CD8-positive, alpha-beta memory T cell (primary cell): ENCODE measurements around the gene MARCHF2. TPM values are rescaled to one million over a fixed set of nuclear protein-coding genes. Genes with fewer than 3 reads are reported as not detected.

Experiments
- CTCF ChIA-PET: fragments of 350-600 bp; sonication (Branson Sonifier 250); formaldehyde crosslinking; loops from one replicate; lab custom pipeline; 2021; ENCODE audit warnings: antibody characterized with exemption; lab: Charles Lee
- POLR2A ChIA-PET: fragments of 350-600 bp; sonication (Branson Sonifier 250); formaldehyde crosslinking; loops from one replicate; lab custom pipeline; 2021; ENCODE audit warnings: antibody characterized with exemption; lab: Charles Lee
- DNase-seq, 5 donors: peaks; one replicate each; pipeline versions ENCODE4 v3.0.0 to v3.0.0-alpha.2; 2020 to 2022; ENCODE audit warnings: mixed read lengths in 1 of 5
- H3K27ac ChIP-seq: one replicate; pipeline ENCODE4 v1.7.0; 2013; ENCODE audit warnings: low read depth, mild to moderate bottlenecking, low read length, moderate library complexity
- H3K27me3 ChIP-seq: 2 replicates; pipeline ENCODE4 v1.7.0; 2013; ENCODE audit warnings: low read length, mild to moderate bottlenecking; ENCODE audit not compliant: insufficient read depth, poor library complexity, severe bottlenecking
- H3K36me3 ChIP-seq: 2 replicates; pipeline ENCODE4 v1.7.0; 2013; ENCODE audit warnings: mild to moderate bottlenecking, low read length, moderate library complexity; ENCODE audit not compliant: insufficient read depth
- H3K4me1 ChIP-seq: 2 replicates; pipeline ENCODE4 v1.7.0; 2013; ENCODE audit warnings: mild to moderate bottlenecking, low read length, moderate library complexity; ENCODE audit not compliant: insufficient read depth
- H3K4me3 ChIP-seq: 2 replicates; pipeline ENCODE4 v1.7.0; 2013; ENCODE audit warnings: mild to moderate bottlenecking, low read length
- H3K9me3 ChIP-seq: 2 replicates; pipeline ENCODE4 v1.7.0; 2013; ENCODE audit warnings: mild to moderate bottlenecking, low read length
- H3K27ac Mint-ChIP-seq, 8 donors: one replicate each; pipeline ENCODE4 v1.8.0; 2020 to 2021; ENCODE audit warnings: mixed read lengths in 8 of 8, mild to moderate bottlenecking in 6 of 8, inconsistent platforms in 3 of 8, moderate library complexity in 3 of 8
- H3K27me3 Mint-ChIP-seq, 2 donors: one replicate each; pipeline ENCODE4 v1.8.0; 2020 to 2021; ENCODE audit warnings: mixed read lengths in 2 of 2, mild to moderate bottlenecking in 1 of 2, moderate library complexity in 1 of 2
- H3K36me3 Mint-ChIP-seq, 3 donors: one replicate each; pipeline ENCODE4 v1.8.0; 2020 to 2021; ENCODE audit warnings: mixed read lengths in 3 of 3, inconsistent platforms in 1 of 3, mild to moderate bottlenecking in 1 of 3
- H3K4me1 Mint-ChIP-seq, 3 donors: one replicate each; pipeline ENCODE4 v1.8.0; 2020 to 2021; ENCODE audit warnings: mixed read lengths in 3 of 3, inconsistent platforms in 1 of 3, mild to moderate bottlenecking in 1 of 3
- H3K4me3 Mint-ChIP-seq, 7 donors: one replicate each; pipeline ENCODE4 v1.8.0; 2020 to 2021; ENCODE audit warnings: mixed read lengths in 7 of 7, mild to moderate bottlenecking in 6 of 7, moderate library complexity in 4 of 7, inconsistent platforms in 2 of 7
- H3K9me3 Mint-ChIP-seq, 5 donors: one replicate each; pipeline ENCODE4 v1.8.0; 2020 to 2022; ENCODE audit warnings: mixed read lengths in 5 of 5, mild to moderate bottlenecking in 3 of 5, moderate library complexity in 2 of 5, inconsistent platforms in 1 of 5
- polyA plus RNA-seq: library from polyadenylated mRNA; unstranded; fragments of 300-500 nt; fragmentation: Illumina TruSeq; gene quantifications from one replicate; pipeline ENCODE4 v1.2.3, GENCODE V29; 2021
- total RNA-seq, 2 experiments: library from RNA; stranded (reverse); gene quantifications; one replicate each; pipeline ENCODE4 v1.2.3, GENCODE V29; 2021

MARCHF2 gene
- total and polyA plus RNA-seq, 3 experiments from 2014 or later = 13.1 to 51.0 (median 14.1) TPM

DNA sequence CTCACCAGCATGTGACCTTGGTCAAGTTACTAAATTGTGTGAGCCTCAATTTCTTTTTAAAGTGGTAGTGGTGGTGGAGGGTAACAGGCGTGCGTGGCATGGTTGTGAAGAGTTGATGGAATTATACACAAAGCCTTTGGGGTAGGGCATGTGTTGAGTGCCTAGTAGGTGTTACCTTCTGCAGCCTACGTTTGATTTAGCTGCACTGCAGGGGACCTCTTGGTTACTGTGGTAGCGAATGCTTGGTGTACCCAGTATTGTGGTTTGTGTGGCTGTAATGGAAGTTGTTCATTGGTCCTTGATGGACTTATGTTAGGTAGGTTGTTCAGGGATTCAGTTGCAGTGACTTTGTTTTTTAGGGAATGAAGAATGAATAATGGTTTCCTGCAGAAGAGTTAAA lies 64.8 kb downstream of the MARCHF2 start:
- peaks cover 48 to 79% (median 69%) of the 10 kb centered on the region in 3 donors for H3K4me1 Mint-ChIP-seq
- Histone ChIP-seq H3K27me3 (no peaks in the 10 kb centered on the region), H3K9me3 (no peaks in the 10 kb centered on the region), H3K36me3 (peaks cover 34% of the 10 kb centered on the region), H3K27ac (no peak overlapping the region), H3K4me1 (peaks cover 36% of the 10 kb centered on the region), H3K4me3 (no peak overlapping the region)
- H3K36me3 Mint-ChIP-seq = peaks cover under 1 to 87% (median 20%) of the 10 kb centered on the region in 3 donors
- ChIA-PET POLR2A (no interaction called here), CTCF (no interaction called here)
- no peaks in the 10 kb centered on the region for H3K27me3 Mint-ChIP-seq
- no peaks in the 10 kb centered on the region for H3K9me3 Mint-ChIP-seq
- peak overlapping the region in 7 of 8 donors; percentile 8 to 82 (median 70) for H3K27ac Mint-ChIP-seq
- peak overlapping the region in 4 of 7 donors; percentile 1 to 49 (median 39) for H3K4me3 Mint-ChIP-seq
- no peak for DNase-seq

DNA sequence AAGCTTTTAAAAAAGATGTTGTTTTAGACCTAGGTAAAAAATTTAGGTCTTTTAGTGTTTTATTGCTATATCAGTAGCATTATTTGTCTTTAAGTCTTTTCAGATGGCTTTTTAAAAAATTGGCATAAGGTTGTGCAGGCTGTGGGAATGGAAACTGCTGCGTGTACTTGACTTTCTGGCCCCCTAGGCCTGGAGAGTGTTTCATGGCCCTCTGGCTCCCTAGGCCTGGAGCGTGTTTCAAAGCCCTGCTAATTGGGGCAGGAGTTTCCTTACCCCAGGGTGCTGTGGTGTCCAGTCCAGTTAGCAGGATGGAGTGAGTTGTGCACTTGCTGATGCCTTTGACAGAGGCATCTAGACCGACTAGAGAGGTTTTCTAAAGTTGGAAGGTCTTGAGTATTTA lies 65.5 kb downstream of the MARCHF2 start:
- Histone ChIP-seq H3K4me1 (peaks cover 36% of the 10 kb centered on the region), H3K27me3 (no peaks in the 10 kb centered on the region), H3K4me3 (no peak overlapping the region), H3K27ac (no peak overlapping the region), H3K36me3 (peaks cover 36% of the 10 kb centered on the region), H3K9me3 (no peaks in the 10 kb centered on the region)
- Mint-ChIP-seq H3K27me3 (no peaks in the 10 kb centered on the region), H3K4me3 (peak overlapping the region in 4 of 7 donors; percentile 5 to 38 (median 16)), H3K4me1 (peaks cover 48 to 80% (median 69%) of the 10 kb centered on the region in 3 donors), H3K9me3 (no peaks in the 10 kb centered on the region), H3K36me3 (peaks cover 6 to 88% (median 21%) of the 10 kb centered on the region in 3 donors), H3K27ac (peak overlapping the region in 6 of 8 donors; percentile 23 to 80 (median 62))
- ChIA-PET CTCF (interaction anchor here (1.2 kb wide), 1 partner anchor 9 kb away, joined by 4 read pairs; no protein-coding TSS in a partner anchor), POLR2A (no interaction called here)
- DNase-seq = no peak

DNA sequence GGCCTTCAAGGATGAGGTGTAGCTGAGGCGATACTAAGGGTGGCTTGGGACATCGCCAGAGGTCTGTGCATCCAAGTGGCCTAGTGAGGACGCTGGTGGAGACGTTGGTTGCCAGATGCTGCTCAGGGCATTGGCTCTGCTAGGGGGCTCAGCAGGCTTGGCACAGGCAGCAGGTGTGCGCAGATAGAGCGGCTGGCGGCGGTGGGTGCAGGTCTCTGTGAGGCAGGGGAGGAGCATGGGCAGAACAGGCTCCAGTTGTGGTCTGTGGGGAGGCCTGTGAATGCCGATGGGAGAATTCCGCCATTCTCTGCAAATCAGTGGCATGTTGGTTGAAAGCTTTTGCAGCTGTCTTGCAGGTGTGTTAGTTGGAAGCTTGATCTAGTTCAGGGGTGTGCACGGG lies 68.1 kb downstream of the MARCHF2 start:
- DNase-seq = peak in 1 of 5 donors; percentile 34
- ChIA-PET POLR2A (no interaction called here), CTCF (interaction anchor here (0.9 to 2.0 kb wide), 4 partner anchors 25 to 100 kb away, joined by 3 to 6 read pairs (median 4); partner anchors contain the start of genes HNRNPM and ZNF414)
- H3K27me3 Mint-ChIP-seq = no peaks in the 10 kb centered on the region
- peak overlapping the region in 6 of 7 donors; percentile 5 to 59 (median 36) for H3K4me3 Mint-ChIP-seq
- H3K4me1 Mint-ChIP-seq = peaks cover 37 to 70% (median 59%) of the 10 kb centered on the region in 3 donors
- H3K27ac Mint-ChIP-seq = peak overlapping the region; percentile 51 to 93 (median 70)
- Histone ChIP-seq H3K9me3 (no peaks in the 10 kb centered on the region), H3K27me3 (no peaks in the 10 kb centered on the region), H3K4me1 (peaks cover 40% of the 10 kb centered on the region), H3K27ac (no peak overlapping the region), H3K36me3 (peaks cover 25% of the 10 kb centered on the region), H3K4me3 (no peak overlapping the region)
- no peaks in the 10 kb centered on the region for H3K9me3 Mint-ChIP-seq
- peaks cover 6 to 87% (median 13%) of the 10 kb centered on the region in 3 donors for H3K36me3 Mint-ChIP-seq

DNA sequence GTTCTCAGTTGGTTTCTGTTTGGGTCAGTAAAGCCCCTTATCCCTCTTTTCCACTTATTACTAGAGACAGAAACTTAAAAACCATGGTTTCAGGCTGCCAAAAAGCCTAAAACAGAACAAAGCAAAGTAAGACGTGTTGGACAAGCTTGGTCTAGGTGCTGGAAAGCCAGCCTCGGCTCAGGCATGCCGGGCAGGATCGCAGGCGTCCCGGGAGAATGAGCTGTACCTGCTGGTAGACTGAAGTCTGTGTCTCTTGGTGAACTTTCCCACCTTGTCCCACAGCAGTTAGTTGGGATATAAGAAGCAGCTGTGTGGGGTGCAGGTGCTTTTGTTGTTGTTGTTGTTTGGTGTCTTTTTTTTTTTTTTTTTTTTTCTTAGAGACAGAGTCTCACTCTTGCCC lies 68.5 kb downstream of the MARCHF2 start:
- Histone ChIP-seq H3K36me3 (peaks cover 24% of the 10 kb centered on the region), H3K4me1 (peaks cover 42% of the 10 kb centered on the region)
- H3K4me1 Mint-ChIP-seq = peaks cover 38 to 70% (median 61%) of the 10 kb centered on the region in 3 donors

DNA sequence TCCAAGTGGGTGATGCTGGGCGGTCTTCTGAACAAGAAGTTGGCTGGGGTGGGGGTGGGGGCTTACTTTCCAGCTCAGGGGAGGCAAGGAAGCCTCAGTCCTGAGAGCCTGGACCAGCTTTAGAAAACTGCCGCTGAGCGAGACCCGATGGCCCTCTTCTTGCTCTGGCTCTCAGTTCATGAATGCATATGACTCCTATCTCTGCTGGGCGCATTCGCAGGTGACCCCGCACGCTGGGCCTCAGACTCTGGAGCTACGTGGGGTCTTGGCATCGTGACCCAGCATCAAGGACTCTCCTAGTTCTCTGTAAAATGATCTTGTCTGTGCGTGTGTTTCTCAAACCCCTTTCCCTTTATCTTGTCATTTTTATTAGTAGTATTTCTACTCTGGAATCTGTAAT lies 69.6 kb downstream of the MARCHF2 start:
- POLR2A ChIA-PET = interaction anchor here (1.1 kb wide), 1 partner anchor 23 kb away, joined by 3 read pairs; no protein-coding TSS in a partner anchor
- Mint-ChIP-seq H3K4me1 (peaks cover 40 to 70% (median 61%) of the 10 kb centered on the region in 3 donors), H3K36me3 (peaks cover 11 to 89% (median 20%) of the 10 kb centered on the region in 3 donors), H3K27ac (peak overlapping the region in 6 of 8 donors; percentile 0 to 88 (median 38)), H3K9me3 (no peaks in the 10 kb centered on the region), H3K27me3 (no peaks in the 10 kb centered on the region), H3K4me3 (no peak overlapping the region)
- H3K36me3 ChIP-seq = peaks cover 32% of the 10 kb centered on the region
- DNase-seq = no peak
- H3K27me3 ChIP-seq = no peaks in the 10 kb centered on the region
- no peak overlapping the region for H3K4me3 ChIP-seq
- CTCF ChIA-PET = interaction anchor here (1.3 to 2.0 kb wide), 5 partner anchors 31 to 110 kb away, joined by 3 to 6 read pairs (median 3); partner anchors contain the start of genes HNRNPM and ZNF414
- no peak overlapping the region for H3K27ac ChIP-seq
- no peaks in the 10 kb centered on the region for H3K9me3 ChIP-seq
- H3K4me1 ChIP-seq = peaks cover 45% of the 10 kb centered on the region

More for the DNA sequence above, 68.5 kb downstream of the MARCHF2 start:
- no peaks in the 10 kb centered on the region for H3K27me3 ChIP-seq
- ChIA-PET CTCF (interaction anchor here (0.7 to 2.0 kb wide), 6 partner anchors 24 to 101 kb away, joined by 3 to 6 read pairs (median 4); partner anchors contain the start of genes HNRNPM and ZNF414), POLR2A (interaction anchor here (0.5 kb wide), 1 partner anchor 13 kb away, joined by 3 read pairs; no protein-coding TSS in a partner anchor)
- H3K36me3 Mint-ChIP-seq = peaks cover 6 to 88% (median 15%) of the 10 kb centered on the region in 3 donors
- no peaks in the 10 kb centered on the region for H3K9me3 ChIP-seq
- no peaks in the 10 kb centered on the region for H3K27me3 Mint-ChIP-seq
- H3K27ac ChIP-seq = no peak overlapping the region
- H3K4me3 Mint-ChIP-seq = peak overlapping the region in 2 of 7 donors; percentile 44 to 59
- DNase-seq = no peak
- H3K27ac Mint-ChIP-seq = peak overlapping the region in 6 of 8 donors; percentile 51 to 82 (median 70)
- H3K4me3 ChIP-seq = no peak overlapping the region
- H3K9me3 Mint-ChIP-seq = no peaks in the 10 kb centered on the region

DNA sequence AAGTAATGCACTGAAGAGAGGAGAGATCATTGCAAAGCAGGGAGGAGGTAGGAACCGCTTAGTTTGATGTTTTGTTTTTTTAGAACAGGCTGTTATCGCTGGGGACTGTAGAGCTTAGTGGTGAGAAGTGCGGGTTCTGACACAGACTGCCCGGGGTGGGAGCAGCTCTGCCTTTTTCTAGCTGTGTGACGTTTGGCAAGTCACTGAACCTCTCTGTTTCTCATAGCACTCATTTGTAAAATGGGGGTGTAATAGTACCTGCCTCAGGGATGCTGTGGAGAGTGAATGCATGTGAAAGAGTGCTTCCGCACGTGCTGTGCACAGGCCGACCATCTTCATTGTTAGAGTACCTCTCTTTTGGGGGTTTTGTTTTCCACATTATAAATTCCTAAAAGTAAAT lies 70.1 kb downstream of the MARCHF2 start:
- H3K4me3 Mint-ChIP-seq = no peak overlapping the region
- H3K4me3 ChIP-seq = no peak overlapping the region
- no peak for DNase-seq
- H3K36me3 ChIP-seq = peaks cover 37% of the 10 kb centered on the region
- POLR2A ChIA-PET = interaction anchor here (1.1 kb wide), 1 partner anchor 22 kb away, joined by 3 read pairs; no protein-coding TSS in a partner anchor
- peaks cover 44% of the 10 kb centered on the region for H3K4me1 ChIP-seq
- no peaks in the 10 kb centered on the region for H3K27me3 ChIP-seq
- no peaks in the 10 kb centered on the region for H3K9me3 Mint-ChIP-seq
- peaks cover 11 to 89% (median 20%) of the 10 kb centered on the region in 3 donors for H3K36me3 Mint-ChIP-seq
- no peak overlapping the region for H3K27ac ChIP-seq
- H3K4me1 Mint-ChIP-seq = peaks cover 40 to 70% (median 61%) of the 10 kb centered on the region in 3 donors
- CTCF ChIA-PET = interaction anchor here (1.4 to 2.0 kb wide), 4 partner anchors 11 to 110 kb away, joined by 3 to 6 read pairs (median 4); partner anchors contain the start of gene ZNF414
- H3K9me3 ChIP-seq = no peaks in the 10 kb centered on the region
- peak overlapping the region in 6 of 8 donors; percentile 0 to 83 (median 38) for H3K27ac Mint-ChIP-seq
- no peaks in the 10 kb centered on the region for H3K27me3 Mint-ChIP-seq

DNA sequence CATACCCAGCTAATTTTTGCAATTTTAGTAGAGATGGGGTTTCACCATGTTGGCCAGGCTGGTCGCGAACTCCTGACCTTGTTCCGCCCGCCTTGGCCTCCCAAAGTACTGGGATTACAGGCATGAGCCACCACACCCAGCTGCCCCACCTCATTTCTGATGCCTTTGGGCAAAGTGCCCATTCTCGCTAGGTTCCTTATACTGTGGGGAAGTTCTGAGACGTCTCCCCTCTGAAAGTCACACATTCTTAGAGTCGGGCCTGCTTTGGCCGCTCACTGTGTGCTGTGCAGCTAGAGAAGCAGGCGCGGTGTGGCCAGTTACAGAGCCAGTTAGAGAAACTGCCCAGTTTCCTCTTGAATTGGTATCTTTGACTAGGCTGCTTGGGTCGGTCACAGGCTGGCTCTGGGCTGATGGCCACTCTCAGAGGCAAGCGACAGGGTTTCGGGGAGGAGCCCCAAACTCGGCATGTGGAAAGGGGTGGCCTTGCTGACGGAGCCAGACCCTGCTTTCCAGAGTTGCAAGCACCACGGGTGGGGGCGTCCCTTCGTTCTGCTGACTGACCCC lies 71.3 kb downstream of the MARCHF2 start:
- Mint-ChIP-seq H3K4me1 (peaks cover 37 to 64% (median 55%) of the 10 kb centered on the region in 3 donors), H3K27me3 (no peaks in the 10 kb centered on the region), H3K4me3 (no peak overlapping the region), H3K9me3 (no peaks in the 10 kb centered on the region), H3K27ac (peak overlapping the region in 1 of 8 donors; percentile 50), H3K36me3 (peaks cover 11 to 90% (median 24%) of the 10 kb centered on the region in 3 donors)
- CTCF ChIA-PET = interaction anchor here (0.9 to 5.1 kb wide), 3 partner anchors 9 to 96 kb away, joined by 4 to 46 read pairs (median 4); no protein-coding TSS in a partner anchor
- POLR2A ChIA-PET = no interaction called here
- peaks cover 40% of the 10 kb centered on the region for H3K36me3 ChIP-seq
- H3K27ac ChIP-seq = no peak overlapping the region
- peaks cover 34% of the 10 kb centered on the region for H3K4me1 ChIP-seq
- no peak for DNase-seq
- no peaks in the 10 kb centered on the region for H3K9me3 ChIP-seq
- H3K4me3 ChIP-seq = no peak overlapping the region
- no peaks in the 10 kb centered on the region for H3K27me3 ChIP-seq
